Endodermal cell (in vitro differentiated cells): ENCODE measurements around the gene DPY19L2. TPM values are rescaled to one million over a fixed set of nuclear protein-coding genes. Genes with fewer than 3 reads are reported as not detected.
"Not testable (repeated sequence)": the region's sequence is repeated elsewhere in the genome, so short reads cannot be mapped to it uniquely, and the experiment has no call there.

Source experiments
- DNase-seq: peaks from one replicate; pipeline ENCODE4 v3.0.0-alpha.2; 2017
- H3K27ac ChIP-seq: 2 replicates; pipeline ENCODE4 v1.5.1; 2013; ENCODE audit warnings: mild to moderate bottlenecking, low read depth, low read length, moderate library complexity
- H3K27me3 ChIP-seq: 2 replicates; pipeline ENCODE4 v1.6.1; 2013; ENCODE audit warnings: mild to moderate bottlenecking, low read length, moderate library complexity; ENCODE audit not compliant: insufficient read depth, control insufficient read depth, poor library complexity, severe bottlenecking
- H3K36me3 ChIP-seq: 2 replicates; pipeline ENCODE4 v1.7.0; 2013; ENCODE audit warnings: mild to moderate bottlenecking, low read length, moderate library complexity; ENCODE audit not compliant: control insufficient read depth, insufficient read depth
- H3K4me1 ChIP-seq: one replicate; pipeline ENCODE4 v1.7.0; 2013; ENCODE audit warnings: low read length; ENCODE audit not compliant: control insufficient read depth, insufficient read depth
- H3K4me3 ChIP-seq: 2 replicates; pipeline ENCODE4 v1.5.1; 2013; ENCODE audit warnings: mild to moderate bottlenecking, low read length, moderate library complexity
- H3K9ac ChIP-seq: 2 replicates; pipeline ENCODE4 v1.6.1; 2013; ENCODE audit warnings: mild to moderate bottlenecking, low read length, moderate library complexity; ENCODE audit not compliant: poor library complexity, severe bottlenecking; ENCODE audit errors: extremely low read depth
- H3K9me3 ChIP-seq: 2 replicates; pipeline ENCODE4 v1.6.1; 2013; ENCODE audit warnings: mild to moderate bottlenecking, low read length, moderate library complexity; ENCODE audit not compliant: control insufficient read depth
- H3K27ac Mint-ChIP-seq: 2 replicates; pipeline ENCODE4 v1.8.0; 2020; ENCODE audit warnings: mixed read lengths
- H3K27me3 Mint-ChIP-seq: 2 replicates; pipeline ENCODE4 v1.8.0; 2021; ENCODE audit warnings: mild to moderate bottlenecking, mixed read lengths; ENCODE audit not compliant: insufficient read depth
- H3K36me3 Mint-ChIP-seq: 2 replicates; pipeline ENCODE4 v1.8.0; 2020; ENCODE audit warnings: low read depth, mixed read lengths
- H3K4me1 Mint-ChIP-seq: 2 replicates; pipeline ENCODE4 v1.8.0; 2020; ENCODE audit warnings: mixed read lengths
- H3K4me3 Mint-ChIP-seq: 2 replicates; pipeline ENCODE4 v1.8.0; 2020; ENCODE audit warnings: mild to moderate bottlenecking, moderate library complexity, mixed read lengths
- H3K9me3 Mint-ChIP-seq: 2 replicates; pipeline ENCODE4 v1.8.0; 2020; ENCODE audit warnings: mild to moderate bottlenecking, mixed read lengths
- CTCF ChIP-seq: fragments of 200-600 bp; sonication (generic); conservative IDR thresholded peaks from 2 replicates; pipeline ENCODE4 v1.5.0; 2021; ENCODE audit warnings: antibody characterized with exemption, mild to moderate bottlenecking
- WGBS, 2 experiments: methylation state at CpG; one replicate each; pipeline versions ENCODE4 v1.1.5 to v1.1.7; 2013; ENCODE audit warnings: missing lambda C conversion rate in 2 of 2, mixed read lengths in 1 of 2; ENCODE audit not compliant: insufficient coverage in 1 of 2, insufficient read length in 1 of 2; 5-methylcytosine and 5-hydroxymethylcytosine counted together
- total RNA-seq, 2 donors: library from RNA; stranded (reverse); fragmentation: NEBNext Ultra II Directional in 1 of 2; extraction: Animal tissue kit (Norgen Biotek cat#: 25700) in 1 of 2; gene quantifications; 2 replicates in 1 of 2; 3 replicates in 1 of 2; pipeline ENCODE4 v1.2.1, GENCODE V29; 2021

The DPY19L2 gene
- total RNA-seq, 2 donors from 2014 or later: 8.6 to 11.0 TPM

- H3K4me1 Mint-ChIP-seq, DNase-seq, H3K27me3 Mint-ChIP-seq, H3K9ac ChIP-seq, H3K27ac ChIP-seq, H3K27ac Mint-ChIP-seq, H3K9me3 ChIP-seq, H3K27me3 ChIP-seq, H3K4me1 ChIP-seq, H3K36me3 Mint-ChIP-seq, H3K9me3 Mint-ChIP-seq, H3K36me3 ChIP-seq, H3K4me3 Mint-ChIP-seq, H3K4me3 ChIP-seq: not testable (repeated sequence)
- 73 to 86% methylated on average over 6 to 7 of the region's 7 CpGs for WGBS, 2 experiments
Measured at GRCh38 chr12:63529641-63530040, 138.7 kb downstream of the DPY19L2 start.

GRCh38 chr12:63525831-63526230 is 142.5 kb downstream of the DPY19L2 start:
- 90 to 100% methylated on average over 2 to 3 of the region's 4 CpGs for WGBS, 2 experiments
- H3K4me3 Mint-ChIP-seq: no peak overlapping the region
- Histone ChIP-seq H3K9me3 (no peaks in the 10 kb centered on the region), H3K36me3 (no peaks in the 10 kb centered on the region), H3K4me1 (no peaks in the 10 kb centered on the region), H3K27ac (no peak overlapping the region), H3K9ac (no peak overlapping the region), H3K27me3 (no peaks in the 10 kb centered on the region), H3K4me3 (no peak overlapping the region)
- peaks cover 6% of the 10 kb centered on the region for H3K4me1 Mint-ChIP-seq
- no peak overlapping the region for H3K27ac Mint-ChIP-seq
- H3K36me3 Mint-ChIP-seq: no peaks in the 10 kb centered on the region
- no peaks in the 10 kb centered on the region for H3K27me3 Mint-ChIP-seq
- no peak for TF ChIP-seq CTCF
- DNase-seq: no peak
- H3K9me3 Mint-ChIP-seq: no peaks in the 10 kb centered on the region

- H3K9me3 ChIP-seq: no peaks in the 10 kb centered on the region
- 67 to 82% methylated on average over 1 to 2 of the region's 2 CpGs for WGBS, 2 experiments
- no peak overlapping the region for H3K4me3 ChIP-seq
- H3K9ac ChIP-seq: no peak overlapping the region
- Mint-ChIP-seq H3K27me3 (peaks cover 2% of the 10 kb centered on the region), H3K36me3 (no peaks in the 10 kb centered on the region), H3K9me3 (no peaks in the 10 kb centered on the region), H3K27ac (peak overlapping the region; percentile 33), H3K4me1 (peaks cover 6% of the 10 kb centered on the region), H3K4me3 (no peak overlapping the region)
- TF ChIP-seq CTCF: no peak
- H3K36me3 ChIP-seq: no peaks in the 10 kb centered on the region
- no peaks in the 10 kb centered on the region for H3K4me1 ChIP-seq
- H3K27ac ChIP-seq: no peak overlapping the region
- peaks cover 10% of the 10 kb centered on the region for H3K27me3 ChIP-seq
- no peak for DNase-seq
Measured at GRCh38 chr12:63521706-63522105, 146.6 kb downstream of the DPY19L2 start.

Other genes starting within 250 kb of the DPY19L2 start
- 10 to 100 TPM in 1 of 2 donors, 1 to 10 TPM in 1; 9.7 to 11.0 TPM for gene RXYLT1, start 111.4 kb upstream of the DPY19L2 start, total RNA-seq
- 10 to 100 TPM; 10.6 to 13.4 TPM for gene SRGAP1, start 176.2 kb upstream of the DPY19L2 start, total RNA-seq